Astrocyte (in vitro differentiated cells and primary cell): Measurements from ENCODE around the gene ZC3H4. TPM values are rescaled to one million over a fixed set of nuclear protein-coding genes. Genes with fewer than 3 reads are reported as not detected.

Experiments used
- DNase-seq: peaks from one replicate; pipeline ENCODE4 v3.0.0-alpha.2; 2010; ENCODE audit warnings: low read depth
- FAIRE-seq: peaks from 2 replicates; lab custom pipeline; 2011; peaks lifted over from hg19 to GRCh38; lab: Jason Lieb, UNC
- H2AFZ ChIP-seq: 2 replicates; pipeline ENCODE4 v1.6.0; 2012; ENCODE audit warnings: low read depth, low read length, inconsistent platforms
- H3K27ac ChIP-seq: 2 replicates; pipeline ENCODE4 v1.5.1; 2011; ENCODE audit warnings: low read depth, low read length, inconsistent platforms
- H3K27me3 ChIP-seq: 2 replicates; pipeline ENCODE4 v1.6.0; 2011; ENCODE audit warnings: low read length, inconsistent platforms; ENCODE audit not compliant: insufficient read depth
- H3K36me3 ChIP-seq: 2 replicates; pipeline ENCODE4 v1.5.1; 2011; ENCODE audit warnings: low read length, inconsistent platforms; ENCODE audit not compliant: insufficient read depth
- H3K4me1 ChIP-seq: 2 replicates; pipeline ENCODE4 v1.5.1; 2011; ENCODE audit warnings: low read length, inconsistent platforms; ENCODE audit not compliant: insufficient read depth
- H3K4me2 ChIP-seq: 2 replicates; pipeline ENCODE4 v1.6.0; 2012; ENCODE audit warnings: low read length, inconsistent platforms
- H3K4me3 ChIP-seq: 2 replicates; pipeline ENCODE4 v1.5.1; 2011; ENCODE audit warnings: low read depth, mild to moderate bottlenecking, low read length, inconsistent platforms; ENCODE audit not compliant: insufficient read depth
- H3K79me2 ChIP-seq: 2 replicates; pipeline ENCODE4 v1.6.0; 2012; ENCODE audit warnings: mild to moderate bottlenecking, low read length, inconsistent platforms; ENCODE audit not compliant: insufficient read depth
- H3K9ac ChIP-seq: 2 replicates; pipeline ENCODE4 v1.6.0; 2012; ENCODE audit warnings: mild to moderate bottlenecking, low read length, inconsistent platforms
- H3K9me3 ChIP-seq: 2 replicates; pipeline ENCODE4 v1.5.1; 2012; ENCODE audit warnings: low read depth, mild to moderate bottlenecking, low read length, inconsistent platforms; ENCODE audit not compliant: insufficient read depth
- H4K20me1 ChIP-seq: 2 replicates; pipeline ENCODE4 v1.6.0; 2012; ENCODE audit warnings: low read length, inconsistent platforms; ENCODE audit not compliant: insufficient read depth
- H3K27ac Mint-ChIP-seq: one replicate; pipeline ENCODE4 v1.8.0; 2021; ENCODE audit warnings: mild to moderate bottlenecking, mixed read lengths; ENCODE audit not compliant: unreplicated experiment
- H3K27me3 Mint-ChIP-seq: one replicate; pipeline ENCODE4 v1.8.0; 2021; ENCODE audit warnings: low read depth, mixed read lengths; ENCODE audit not compliant: unreplicated experiment
- H3K36me3 Mint-ChIP-seq: one replicate; pipeline ENCODE4 v1.8.0; 2021; ENCODE audit warnings: low read depth, mixed read lengths; ENCODE audit not compliant: unreplicated experiment
- H3K4me1 Mint-ChIP-seq: one replicate; pipeline ENCODE4 v1.8.0; 2021; ENCODE audit warnings: low read depth, mixed read lengths; ENCODE audit not compliant: unreplicated experiment
- H3K4me3 Mint-ChIP-seq: one replicate; pipeline ENCODE4 v1.8.0; 2021; ENCODE audit warnings: mild to moderate bottlenecking, moderate library complexity, mixed read lengths; ENCODE audit not compliant: unreplicated experiment
- H3K9me3 Mint-ChIP-seq: one replicate; pipeline ENCODE4 v1.8.0; 2021; ENCODE audit warnings: mild to moderate bottlenecking, mixed read lengths; ENCODE audit not compliant: unreplicated experiment
- EZH2 ChIP-seq: IDR thresholded peaks from 2 replicates; pipeline ENCODE4 v1.6.1; 2012; ENCODE audit warnings: mild to moderate bottlenecking, low read length, inconsistent platforms; ENCODE audit not compliant: insufficient read depth
- total RNA-seq: library from RNA; stranded (reverse); gene quantifications from 2 replicates; pipeline ENCODE4 v1.2.1, GENCODE V29; 2021
- TF ChIP-seq, protein P1 (sequence below): IDR thresholded peaks from 2 replicates; pipeline ENCODE4 v1.5.1; 2011; ENCODE audit warnings: low read depth, mild to moderate bottlenecking, inconsistent platforms, low read length, moderate library complexity; ENCODE audit not compliant: insufficient read depth

Gene ZC3H4
- total RNA-seq, 1 donor from 2014 or later = 42.3 TPM

GRCh38 chr19:47109541-47110375, 3.8 kb downstream of the ZC3H4 start:
- peak overlapping the region; percentile 100 for H3K27ac ChIP-seq
- H3K27me3 Mint-ChIP-seq = no peaks in the 10 kb centered on the region
- TF ChIP-seq EZH2 = no peak
- TF ChIP-seq, protein P1, sequence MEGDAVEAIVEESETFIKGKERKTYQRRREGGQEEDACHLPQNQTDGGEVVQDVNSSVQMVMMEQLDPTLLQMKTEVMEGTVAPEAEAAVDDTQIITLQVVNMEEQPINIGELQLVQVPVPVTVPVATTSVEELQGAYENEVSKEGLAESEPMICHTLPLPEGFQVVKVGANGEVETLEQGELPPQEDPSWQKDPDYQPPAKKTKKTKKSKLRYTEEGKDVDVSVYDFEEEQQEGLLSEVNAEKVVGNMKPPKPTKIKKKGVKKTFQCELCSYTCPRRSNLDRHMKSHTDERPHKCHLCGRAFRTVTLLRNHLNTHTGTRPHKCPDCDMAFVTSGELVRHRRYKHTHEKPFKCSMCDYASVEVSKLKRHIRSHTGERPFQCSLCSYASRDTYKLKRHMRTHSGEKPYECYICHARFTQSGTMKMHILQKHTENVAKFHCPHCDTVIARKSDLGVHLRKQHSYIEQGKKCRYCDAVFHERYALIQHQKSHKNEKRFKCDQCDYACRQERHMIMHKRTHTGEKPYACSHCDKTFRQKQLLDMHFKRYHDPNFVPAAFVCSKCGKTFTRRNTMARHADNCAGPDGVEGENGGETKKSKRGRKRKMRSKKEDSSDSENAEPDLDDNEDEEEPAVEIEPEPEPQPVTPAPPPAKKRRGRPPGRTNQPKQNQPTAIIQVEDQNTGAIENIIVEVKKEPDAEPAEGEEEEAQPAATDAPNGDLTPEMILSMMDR = no peak
- peaks cover 49% of the 10 kb centered on the region for H3K4me1 ChIP-seq
- peak overlapping the region; percentile 100 for H3K9ac ChIP-seq
- no peak for FAIRE-seq
- no peaks in the 10 kb centered on the region for H3K36me3 ChIP-seq
- H3K36me3 Mint-ChIP-seq = peaks cover 4% of the 10 kb centered on the region
- peak overlapping the region; percentile 98 for H3K4me2 ChIP-seq
- peaks cover 68% of the 10 kb centered on the region for H3K79me2 ChIP-seq
- H2AFZ ChIP-seq = no peak overlapping the region
- no peaks in the 10 kb centered on the region for H3K9me3 Mint-ChIP-seq
- DNase-seq = peak; percentile 42
- H3K27me3 ChIP-seq = no peaks in the 10 kb centered on the region
- H3K4me1 Mint-ChIP-seq = peaks cover 45% of the 10 kb centered on the region
- H3K4me3 ChIP-seq = peak overlapping the region; percentile 90
- peaks cover 39% of the 10 kb centered on the region for H4K20me1 ChIP-seq
- peak overlapping the region; percentile 98 for H3K27ac Mint-ChIP-seq
- H3K4me3 Mint-ChIP-seq = peak overlapping the region; percentile 99
- no peaks in the 10 kb centered on the region for H3K9me3 ChIP-seq

DNA sequence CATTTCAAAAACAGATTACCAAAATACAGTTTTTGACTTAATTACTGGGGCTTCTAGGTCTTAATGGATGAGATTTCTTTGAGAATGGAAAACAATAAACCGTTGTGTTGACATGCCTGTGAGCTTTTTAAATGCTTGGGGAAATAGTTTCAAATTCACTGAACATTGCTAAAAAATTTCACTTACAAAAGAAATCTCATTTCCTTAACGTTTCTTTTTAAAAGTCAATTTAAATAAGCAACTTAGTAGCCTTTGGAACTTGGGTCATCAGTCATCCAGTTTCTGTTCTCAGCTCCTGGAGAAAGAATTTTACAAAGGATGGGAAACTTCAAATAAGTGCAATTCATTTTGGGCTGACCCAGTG, 4.4 kb downstream of the ZC3H4 start:
- peak overlapping the region; percentile 100 for H3K27ac ChIP-seq
- Mint-ChIP-seq H3K27me3 (no peaks in the 10 kb centered on the region), H3K27ac (peak overlapping the region; percentile 12), H3K9me3 (no peaks in the 10 kb centered on the region), H3K36me3 (peaks cover 4% of the 10 kb centered on the region), H3K4me3 (peak overlapping the region; percentile 99), H3K4me1 (peaks cover 44% of the 10 kb centered on the region)
- H3K4me3 ChIP-seq = peak overlapping the region; percentile 90
- FAIRE-seq = no peak
- DNase-seq = no peak
- H4K20me1 ChIP-seq = peaks cover 45% of the 10 kb centered on the region
- H3K9me3 ChIP-seq = no peaks in the 10 kb centered on the region
- TF ChIP-seq, protein P1 = no peak
- TF ChIP-seq EZH2 = no peak
- H3K36me3 ChIP-seq = no peaks in the 10 kb centered on the region
- no peak overlapping the region for H2AFZ ChIP-seq
- H3K79me2 ChIP-seq = peaks cover 74% of the 10 kb centered on the region
- peak overlapping the region; percentile 100 for H3K9ac ChIP-seq
- peak overlapping the region; percentile 98 for H3K4me2 ChIP-seq
- no peaks in the 10 kb centered on the region for H3K27me3 ChIP-seq
- peaks cover 47% of the 10 kb centered on the region for H3K4me1 ChIP-seq
